GM12872 (cell line): Measurements from ENCODE around the gene HIVEP3.

Experiments used
- TF ChIP-seq, protein P1 (sequence below): IDR thresholded peaks from 3 replicates; pipeline ENCODE4 v1.5.1; 2011; ENCODE audit warnings: low read depth, mild to moderate bottlenecking, low read length, moderate library complexity; ENCODE audit not compliant: insufficient read depth

The HIVEP3 gene

DNA sequence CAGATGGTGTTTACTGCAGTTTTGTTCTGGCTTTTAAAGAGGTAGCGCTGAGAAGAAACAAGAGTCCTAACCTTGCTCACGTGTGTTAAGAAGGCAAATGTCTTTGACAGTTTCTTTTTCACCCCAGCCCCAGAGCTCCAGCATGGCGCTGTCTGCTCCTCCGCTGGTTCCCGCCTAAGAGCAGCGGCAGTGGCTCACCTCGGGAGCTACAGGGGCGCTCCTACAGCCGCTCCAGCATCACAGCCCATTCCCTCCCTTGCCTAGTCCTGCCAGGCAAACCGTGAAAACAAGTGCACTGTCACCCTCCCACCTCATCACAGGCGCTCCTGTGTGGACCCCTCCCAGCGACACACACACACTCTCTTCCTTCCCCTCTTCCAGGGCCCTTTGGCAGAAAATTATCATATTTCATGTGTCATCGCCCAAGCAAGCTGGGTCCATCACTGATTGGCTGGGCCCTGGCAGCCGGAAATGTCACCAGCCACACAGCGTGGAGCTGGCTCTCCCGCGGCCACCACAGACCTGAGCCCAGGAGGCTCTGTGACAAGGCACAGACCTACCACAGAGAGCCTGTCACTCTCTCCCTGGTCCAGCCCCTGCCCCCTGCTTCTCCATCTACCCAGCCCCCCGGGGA lies 1.2 kb upstream of the HIVEP3 start:
- TF ChIP-seq, protein P1, sequence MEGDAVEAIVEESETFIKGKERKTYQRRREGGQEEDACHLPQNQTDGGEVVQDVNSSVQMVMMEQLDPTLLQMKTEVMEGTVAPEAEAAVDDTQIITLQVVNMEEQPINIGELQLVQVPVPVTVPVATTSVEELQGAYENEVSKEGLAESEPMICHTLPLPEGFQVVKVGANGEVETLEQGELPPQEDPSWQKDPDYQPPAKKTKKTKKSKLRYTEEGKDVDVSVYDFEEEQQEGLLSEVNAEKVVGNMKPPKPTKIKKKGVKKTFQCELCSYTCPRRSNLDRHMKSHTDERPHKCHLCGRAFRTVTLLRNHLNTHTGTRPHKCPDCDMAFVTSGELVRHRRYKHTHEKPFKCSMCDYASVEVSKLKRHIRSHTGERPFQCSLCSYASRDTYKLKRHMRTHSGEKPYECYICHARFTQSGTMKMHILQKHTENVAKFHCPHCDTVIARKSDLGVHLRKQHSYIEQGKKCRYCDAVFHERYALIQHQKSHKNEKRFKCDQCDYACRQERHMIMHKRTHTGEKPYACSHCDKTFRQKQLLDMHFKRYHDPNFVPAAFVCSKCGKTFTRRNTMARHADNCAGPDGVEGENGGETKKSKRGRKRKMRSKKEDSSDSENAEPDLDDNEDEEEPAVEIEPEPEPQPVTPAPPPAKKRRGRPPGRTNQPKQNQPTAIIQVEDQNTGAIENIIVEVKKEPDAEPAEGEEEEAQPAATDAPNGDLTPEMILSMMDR = no peak

DNA sequence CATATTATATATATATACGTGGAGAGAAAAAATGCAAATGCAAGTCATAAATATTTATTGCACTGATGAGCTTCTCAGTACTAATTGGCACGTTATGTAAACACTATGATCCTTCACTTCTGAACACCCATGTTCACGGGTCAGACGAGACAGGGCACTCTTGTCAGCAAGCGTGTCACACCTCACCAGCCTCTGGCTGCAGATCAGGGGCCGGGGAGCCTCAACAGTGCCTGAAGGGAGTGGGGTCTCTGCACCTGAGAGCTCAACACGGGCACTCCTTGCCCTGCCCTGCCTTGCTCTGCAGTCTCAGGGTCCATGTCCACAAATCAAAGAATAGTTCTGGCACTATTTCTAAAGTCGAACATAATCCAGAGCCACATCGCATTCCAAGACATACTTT lies 409 bp upstream of the HIVEP3 start:
- TF ChIP-seq, protein P1 = no peak

DNA sequence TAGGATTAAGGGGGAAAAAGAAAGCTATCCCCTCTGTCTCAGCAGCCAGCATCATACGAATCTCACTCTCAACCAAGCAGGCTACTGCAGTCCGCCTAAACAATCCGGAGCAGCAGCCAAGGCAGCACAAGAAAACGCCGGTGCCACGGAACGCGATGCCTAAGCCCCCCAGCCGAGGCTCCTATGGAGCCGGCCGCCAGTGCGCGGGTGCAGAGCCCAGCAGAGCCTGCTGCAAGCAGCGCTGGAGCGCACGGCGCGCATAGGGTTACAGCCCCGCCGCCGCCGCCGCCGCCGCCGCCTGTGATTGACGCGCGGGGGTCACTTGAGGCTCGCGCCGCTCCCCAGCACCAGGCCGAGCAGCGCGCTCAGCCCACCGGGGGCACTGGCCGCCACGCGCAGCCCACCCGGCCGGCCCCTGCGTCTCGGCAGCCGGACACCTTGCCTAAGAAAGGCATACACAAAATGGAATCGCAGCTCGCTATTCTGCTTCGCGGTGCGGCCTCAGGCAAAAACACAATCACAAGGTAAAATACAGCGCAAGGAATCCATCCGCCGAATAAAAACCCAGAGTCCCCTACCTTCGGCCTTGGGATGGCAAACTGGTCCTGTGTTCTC lies 780 bp downstream of the HIVEP3 start:
- TF ChIP-seq, protein P1 = no peak

DNA sequence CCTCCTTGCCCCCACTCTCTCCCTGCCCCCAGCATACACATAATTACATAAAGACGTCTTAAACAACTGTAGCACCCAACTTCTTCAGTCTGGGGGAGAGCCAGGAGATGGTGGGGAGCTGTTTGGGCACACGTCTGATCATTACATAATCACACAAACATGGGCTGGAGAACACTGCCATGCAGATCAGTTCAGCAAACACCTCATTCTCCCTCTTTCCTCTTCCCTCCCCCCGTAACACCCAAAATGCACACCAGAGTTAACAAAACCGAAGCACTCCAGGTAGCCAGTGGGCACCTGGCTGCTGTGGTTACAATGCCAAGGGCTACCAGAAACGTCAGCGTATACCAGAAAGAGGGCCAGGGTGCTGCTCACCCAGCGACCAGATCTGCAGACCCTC lies 1.6 kb downstream of the HIVEP3 start:
- TF ChIP-seq, protein P1 = no peak

DNA sequence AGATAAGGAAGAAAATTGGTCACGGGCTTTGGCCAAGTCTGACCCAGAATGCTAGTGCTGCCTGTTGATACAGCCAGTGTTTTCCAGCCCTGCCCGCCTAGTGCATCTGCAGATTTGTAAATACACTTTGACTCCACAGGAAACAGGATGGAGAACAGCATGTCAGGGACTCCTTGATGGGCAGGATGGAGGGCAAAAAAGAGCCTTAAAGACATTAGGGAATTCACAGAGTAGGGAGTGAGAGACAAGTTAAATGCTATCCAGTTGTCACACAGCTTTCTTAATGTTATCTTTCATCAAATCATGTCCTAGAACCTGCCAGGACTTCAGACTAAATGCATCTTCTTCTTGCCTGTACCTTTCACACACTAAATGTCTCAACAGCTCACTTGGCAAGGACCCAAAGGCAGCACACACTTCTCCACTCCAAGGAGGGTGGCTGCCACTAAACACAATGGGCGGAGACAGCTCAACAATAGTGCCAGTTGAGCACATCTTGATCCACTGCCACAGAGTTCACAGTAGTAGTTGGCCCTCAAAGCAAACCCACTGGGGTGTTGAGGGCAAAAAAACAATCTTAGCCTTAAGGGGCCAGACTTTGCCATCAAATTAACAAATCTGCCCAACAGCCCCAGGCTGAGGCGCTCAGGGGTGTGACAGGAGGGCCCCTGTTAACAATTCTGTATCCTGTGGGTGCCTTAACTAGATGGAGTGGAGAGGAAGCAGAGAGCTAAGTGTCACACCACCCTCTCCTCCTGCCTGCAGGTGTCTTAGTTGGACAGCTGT lies 2.7 kb downstream of the HIVEP3 start:
- TF ChIP-seq, protein P1 = no peak

DNA sequence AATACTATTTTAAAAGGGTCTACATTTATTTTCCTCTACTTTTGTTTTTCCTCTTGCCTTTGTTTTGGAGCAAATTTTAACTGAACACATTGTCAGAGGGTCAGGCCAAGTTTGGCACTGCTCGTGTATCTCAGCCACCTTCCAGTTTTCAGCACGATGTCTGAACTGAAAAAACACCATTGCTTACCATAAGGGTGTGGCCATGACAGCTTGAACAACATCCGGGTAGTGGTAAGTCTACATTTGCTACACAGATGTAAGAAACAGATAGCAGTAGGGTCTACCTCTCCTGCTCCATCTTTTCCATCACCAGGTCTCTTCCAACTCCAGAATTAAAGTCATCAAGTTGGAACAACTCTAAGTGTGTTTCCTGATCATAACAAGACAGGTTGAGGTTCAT lies 4.2 kb downstream of the HIVEP3 start:
- TF ChIP-seq, protein P1 = no peak

DNA sequence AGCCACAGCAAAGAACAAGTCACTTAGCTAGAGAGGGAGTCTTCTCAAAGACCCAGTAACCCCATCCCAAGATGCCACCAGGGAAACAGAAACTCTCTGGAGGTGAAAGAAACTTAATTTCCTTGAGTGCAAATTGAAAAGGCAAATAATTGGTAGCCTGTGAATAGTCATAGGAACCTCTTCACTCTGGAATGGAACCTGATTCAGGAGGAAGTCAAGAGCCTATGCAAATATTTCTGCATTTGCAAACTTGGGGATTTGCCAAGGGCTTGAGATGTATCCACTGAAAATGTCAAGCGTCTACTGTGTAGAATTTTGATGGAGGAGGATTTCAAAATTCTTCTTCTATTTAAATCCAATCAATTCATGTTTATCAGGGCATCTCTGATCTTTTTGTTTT lies 5.7 kb downstream of the HIVEP3 start:
- TF ChIP-seq, protein P1 = no peak
